Heart left ventricle (tissue), 13 donors: ENCODE results near the gene ARSB.

Experiments
- POLR2A ChIP-seq, 2 donors: fragments of 450-650 bp; IDR thresholded peaks; one replicate each; pipeline ENCODE4 v1.6.1; 2017; ENCODE audit warnings: antibody characterized with exemption in 2 of 2, mild to moderate bottlenecking in 2 of 2, moderate library complexity in 2 of 2
- TF ChIP-seq, protein P1 (sequence below), 12 donors: fragments of 200-600 bp; sonication (generic) in 4 of 12; IDR thresholded peaks; one replicate each; pipeline versions ENCODE4 v1.5.0 to v1.8.0; 2018 to 2022; ENCODE audit warnings: antibody characterized with exemption in 12 of 12, mild to moderate bottlenecking in 5 of 12
- donor health status: ischemic (EF 13 %, LVEDD 7.1; RV severe dilation, severe dysfunction).
- donor health status: DM: no; HTN: yes; CAD: no.
- donor health status: DM: no; HTN: no; CAD: no.
- donor health status: ischemic (EF 25% LVEDD 6.9; RV normal size, moderate dysfunction).
- donor health status: ischemic (EF 25% LVEDD 5.7; RV mildly dilated, moderate dysfunction).
- donor health status: ischemic (EF 35%, LVEDD 5.7; RV mildly dilated, moderate dysfunction).
- donor health status: nonischemic (EF 11% LVEDD 7.7; RV severe dilation, severe dysfunction).
- donor health status: DM: yes; HTN: yes; CAD: no.
- donor health status: PGD.
- donor health status: ischemic (EF 29% LVEDD 5.4; RV normal size, mild dysfunction).
- donor health status: nonischemic (EF 23%, LVEDD 6.1; RV moderate dilation, normal function).

DNA sequence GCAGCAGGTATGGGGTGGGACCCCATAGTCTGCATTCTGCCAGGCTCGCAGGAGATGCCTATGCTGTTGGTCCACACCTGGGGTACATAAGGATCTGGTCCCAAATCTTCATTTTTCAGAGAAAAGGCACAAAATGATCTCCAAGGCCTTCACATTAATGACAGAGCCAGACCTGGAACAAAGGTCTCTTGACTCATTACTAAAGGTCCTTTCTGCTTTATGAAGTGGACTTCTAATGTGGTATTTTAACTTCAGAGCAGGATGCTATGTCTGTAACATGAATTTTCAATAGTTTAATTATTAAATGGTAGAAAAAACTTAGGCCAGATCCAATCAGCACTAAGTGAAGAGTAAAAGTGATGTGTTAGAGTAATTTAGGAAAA, 46.4 kb upstream of the ARSB start:
- no peak for TF ChIP-seq POLR2A (IDR thresholded peaks at IDR 0.05)
- TF ChIP-seq, protein P1, sequence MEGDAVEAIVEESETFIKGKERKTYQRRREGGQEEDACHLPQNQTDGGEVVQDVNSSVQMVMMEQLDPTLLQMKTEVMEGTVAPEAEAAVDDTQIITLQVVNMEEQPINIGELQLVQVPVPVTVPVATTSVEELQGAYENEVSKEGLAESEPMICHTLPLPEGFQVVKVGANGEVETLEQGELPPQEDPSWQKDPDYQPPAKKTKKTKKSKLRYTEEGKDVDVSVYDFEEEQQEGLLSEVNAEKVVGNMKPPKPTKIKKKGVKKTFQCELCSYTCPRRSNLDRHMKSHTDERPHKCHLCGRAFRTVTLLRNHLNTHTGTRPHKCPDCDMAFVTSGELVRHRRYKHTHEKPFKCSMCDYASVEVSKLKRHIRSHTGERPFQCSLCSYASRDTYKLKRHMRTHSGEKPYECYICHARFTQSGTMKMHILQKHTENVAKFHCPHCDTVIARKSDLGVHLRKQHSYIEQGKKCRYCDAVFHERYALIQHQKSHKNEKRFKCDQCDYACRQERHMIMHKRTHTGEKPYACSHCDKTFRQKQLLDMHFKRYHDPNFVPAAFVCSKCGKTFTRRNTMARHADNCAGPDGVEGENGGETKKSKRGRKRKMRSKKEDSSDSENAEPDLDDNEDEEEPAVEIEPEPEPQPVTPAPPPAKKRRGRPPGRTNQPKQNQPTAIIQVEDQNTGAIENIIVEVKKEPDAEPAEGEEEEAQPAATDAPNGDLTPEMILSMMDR (IDR thresholded peaks at IDR 0.05), result no peak
